ENCODE data around the gene SALL1. TPM values are rescaled to one million over a fixed set of nuclear protein-coding genes. Genes with fewer than 3 reads are reported as not detected.

SALL1 gene
- total and polyA plus RNA-seq, 4 experiments from 2014 or later, result not detected

DNA sequence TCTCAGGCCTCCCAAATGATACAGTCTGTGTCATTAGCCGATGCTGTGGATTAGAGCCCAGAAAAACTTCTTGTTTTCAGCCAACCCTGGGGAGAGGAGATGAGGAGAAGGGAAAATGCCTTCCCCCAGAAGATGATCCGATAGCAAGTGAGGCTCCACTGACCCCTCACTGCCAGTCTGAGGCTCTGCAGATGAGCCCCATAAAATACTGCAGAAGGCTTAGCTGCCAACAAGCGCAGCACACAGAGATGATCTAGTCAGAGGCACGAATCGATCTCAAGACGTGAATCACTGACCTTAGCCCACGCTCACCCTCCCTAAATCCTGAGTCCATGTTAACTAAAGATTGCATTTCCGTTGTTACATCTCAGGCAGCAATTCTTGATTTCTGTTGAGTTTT lies 31.5 kb downstream of the SALL1 start:
- H3K4me3 ChIP-seq (ENCODE audit: low read length in 2 of 2), result no peak overlapping the region
- Mint-ChIP-seq H3K9me3 (peaks cover 0 to 3% (median 0%) of the 10 kb centered on the region in 8 donors), H3K4me1 (no peaks in the 10 kb centered on the region), H3K27me3 (peaks cover 12 to 16% of the 10 kb centered on the region in 2 donors), H3K4me3 (no peak overlapping the region), H3K36me3 (no peaks in the 10 kb centered on the region), H3K27ac (no peak overlapping the region)
- no peak for DNase-seq
- H3K27ac ChIP-seq (ENCODE audit: low read depth, low read length), result no peak overlapping the region
- no peaks in the 10 kb centered on the region for H3K36me3 ChIP-seq (ENCODE audit: insufficient read depth, low read length)
- H3K27me3 ChIP-seq (ENCODE audit: insufficient read depth, low read length), result no peaks in the 10 kb centered on the region
- H3K4me1 ChIP-seq (ENCODE audit: insufficient read depth, low read length), result no peaks in the 10 kb centered on the region
- intact Hi-C loops (cut with micrococcal nuclease), result no loop called here
- H3K9me3 ChIP-seq (ENCODE audit: control insufficient read depth in 1 of 2, low read length in 2 of 2), result no peaks in the 10 kb centered on the region
- ChIA-PET CTCF (ENCODE audit: partially characterized antibody) (no interaction called here), POLR2A (ENCODE audit: partially characterized antibody) (no interaction called here)

DNA sequence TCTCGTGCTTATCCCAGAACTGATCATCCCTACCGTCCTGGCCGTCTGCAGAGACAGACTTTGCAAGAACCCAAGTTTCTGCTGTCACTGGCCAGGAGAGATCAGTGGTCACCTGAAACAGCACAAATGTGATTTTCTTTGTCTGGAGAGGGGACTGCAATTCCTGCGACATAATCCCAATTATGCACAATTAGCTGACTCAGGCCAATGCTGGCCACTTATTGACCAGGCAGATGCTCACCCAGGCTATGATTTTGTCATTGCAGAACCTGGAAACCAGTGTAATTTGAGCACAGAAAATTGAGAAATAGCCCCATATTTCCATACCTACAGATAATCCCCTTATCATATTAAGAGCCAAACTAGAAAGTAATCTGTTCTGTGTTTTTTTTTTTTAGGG lies 34.7 kb downstream of the SALL1 start:
- CTCF ChIA-PET (ENCODE audit: partially characterized antibody), result no interaction called here
- H3K27me3 ChIP-seq (ENCODE audit: insufficient read depth, low read length), result peaks cover 8% of the 10 kb centered on the region

DNA sequence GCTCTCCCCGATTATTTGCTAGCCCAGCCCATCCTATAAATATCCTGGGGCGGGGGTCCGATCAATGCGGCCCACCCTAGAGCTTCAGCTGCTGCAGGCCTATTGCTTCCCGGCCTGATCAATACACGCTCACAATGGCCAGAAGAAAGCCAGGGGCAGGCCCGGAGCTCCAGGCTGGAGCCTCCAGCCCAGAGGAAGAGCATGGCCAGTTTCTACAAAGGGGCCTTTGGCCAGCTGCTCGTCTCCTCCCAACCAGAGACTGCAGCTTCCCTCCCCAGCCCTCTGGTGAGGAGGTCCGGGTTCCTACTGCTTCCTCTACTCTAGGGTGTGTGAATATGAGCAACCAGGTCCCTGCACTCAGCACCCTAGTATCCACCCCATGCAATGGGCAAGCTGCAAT lies 36.7 kb downstream of the SALL1 start:
- no peak overlapping the region for H3K4me3 Mint-ChIP-seq

More for the DNA sequence above, 34.7 kb downstream of the SALL1 start:
- Mint-ChIP-seq H3K27ac (no peak overlapping the region), H3K4me3 (no peak overlapping the region), H3K27me3 (peaks cover 29 to 31% of the 10 kb centered on the region in 2 donors), H3K9me3 (peaks cover 0 to 4% (median 0%) of the 10 kb centered on the region in 8 donors), H3K36me3 (no peaks in the 10 kb centered on the region), H3K4me1 (no peaks in the 10 kb centered on the region)
- POLR2A ChIA-PET (ENCODE audit: partially characterized antibody), result no interaction called here
- intact Hi-C loops (cut with micrococcal nuclease), result no loop called here
- Histone ChIP-seq H3K4me1 (ENCODE audit: insufficient read depth, low read length) (no peaks in the 10 kb centered on the region), H3K9me3 (ENCODE audit: control insufficient read depth in 1 of 2, low read length in 2 of 2) (no peaks in the 10 kb centered on the region), H3K27ac (ENCODE audit: low read depth, low read length) (no peak overlapping the region), H3K4me3 (ENCODE audit: low read length in 2 of 2) (no peak overlapping the region), H3K36me3 (ENCODE audit: insufficient read depth, low read length) (no peaks in the 10 kb centered on the region)
- no peak for DNase-seq

DNA sequence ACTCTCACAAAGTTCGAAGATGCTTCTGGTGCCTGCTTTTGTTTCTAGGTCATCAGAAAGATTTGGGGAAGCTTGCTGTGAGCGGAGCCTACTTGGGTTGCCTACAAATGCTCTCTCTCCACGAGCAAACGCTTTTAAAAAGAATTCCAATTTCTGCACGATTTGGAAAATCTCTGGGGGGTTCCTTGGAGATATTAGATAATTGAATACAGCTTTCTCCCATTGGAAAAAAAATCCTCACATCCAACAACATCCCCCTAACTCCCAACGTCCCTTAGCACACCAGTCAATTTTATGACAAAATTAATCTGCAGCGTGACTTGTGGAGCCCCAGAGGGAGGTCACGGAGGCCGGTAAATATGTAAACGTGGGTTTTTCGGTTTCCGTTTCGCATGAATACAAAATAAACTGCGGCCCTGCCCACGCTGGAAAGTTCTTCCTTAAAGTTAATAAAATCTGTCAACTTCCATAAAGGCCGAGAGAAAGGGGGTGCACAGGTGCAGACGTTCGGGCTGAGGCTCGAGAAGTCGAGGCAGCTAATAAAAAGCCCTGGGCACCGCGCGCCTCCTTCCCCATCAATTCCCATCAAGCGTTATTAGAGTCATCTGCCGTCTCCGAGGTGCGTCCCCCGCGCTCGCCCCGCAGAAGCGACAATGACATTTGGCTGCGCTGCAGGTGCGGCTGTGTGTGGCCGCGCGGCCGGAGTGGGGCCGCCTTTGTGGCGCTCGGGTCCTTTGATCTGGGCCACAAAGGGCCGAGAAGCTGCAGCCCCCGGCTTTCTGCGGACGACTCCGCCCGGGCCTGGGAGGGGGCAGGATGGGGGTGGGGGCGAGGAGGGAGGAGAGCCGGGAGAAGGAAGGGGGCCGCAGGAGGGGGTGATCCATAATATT lies 37.6 kb downstream of the SALL1 start:
- Mint-ChIP-seq H3K4me3 (no peak overlapping the region), H3K27me3 (peaks cover 28 to 31% of the 10 kb centered on the region in 2 donors), H3K9me3 (peaks cover 0 to 4% (median 0%) of the 10 kb centered on the region in 8 donors), H3K27ac (no peak overlapping the region), H3K36me3 (no peaks in the 10 kb centered on the region), H3K4me1 (no peaks in the 10 kb centered on the region)
- H3K27me3 ChIP-seq (ENCODE audit: insufficient read depth, low read length), result peaks cover 8% of the 10 kb centered on the region
- no peak overlapping the region for H3K4me3 ChIP-seq (ENCODE audit: low read length in 2 of 2)
- intact Hi-C loops (cut with micrococcal nuclease), result no loop called here
- POLR2A ChIA-PET (ENCODE audit: partially characterized antibody), result no interaction called here
- no peak overlapping the region for H3K27ac ChIP-seq (ENCODE audit: low read depth, low read length)
- no peaks in the 10 kb centered on the region for H3K9me3 ChIP-seq (ENCODE audit: control insufficient read depth in 1 of 2, low read length in 2 of 2)
- DNase-seq, result no peak
- H3K4me1 ChIP-seq (ENCODE audit: insufficient read depth, low read length), result no peaks in the 10 kb centered on the region
- CTCF ChIA-PET (ENCODE audit: partially characterized antibody), result no interaction called here
- no peaks in the 10 kb centered on the region for H3K36me3 ChIP-seq (ENCODE audit: insufficient read depth, low read length)

More for the DNA sequence above, 36.7 kb downstream of the SALL1 start:
- no peak overlapping the region for H3K27ac Mint-ChIP-seq
- Histone ChIP-seq H3K4me1 (ENCODE audit: insufficient read depth, low read length) (no peaks in the 10 kb centered on the region), H3K9me3 (ENCODE audit: control insufficient read depth in 1 of 2, low read length in 2 of 2) (no peaks in the 10 kb centered on the region), H3K4me3 (ENCODE audit: low read length in 2 of 2) (no peak overlapping the region), H3K36me3 (ENCODE audit: insufficient read depth, low read length) (no peaks in the 10 kb centered on the region), H3K27me3 (ENCODE audit: insufficient read depth, low read length) (peaks cover 8% of the 10 kb centered on the region), H3K27ac (ENCODE audit: low read depth, low read length) (no peak overlapping the region)
- intact Hi-C loops (cut with micrococcal nuclease), result no loop called here
- ChIA-PET POLR2A (ENCODE audit: partially characterized antibody) (no interaction called here), CTCF (ENCODE audit: partially characterized antibody) (no interaction called here)
- peaks cover 0 to 4% (median 0%) of the 10 kb centered on the region in 8 donors for H3K9me3 Mint-ChIP-seq
- peaks cover 23 to 31% of the 10 kb centered on the region in 2 donors for H3K27me3 Mint-ChIP-seq
- no peak for DNase-seq
- no peaks in the 10 kb centered on the region for H3K36me3 Mint-ChIP-seq
- H3K4me1 Mint-ChIP-seq, result no peaks in the 10 kb centered on the region

DNA sequence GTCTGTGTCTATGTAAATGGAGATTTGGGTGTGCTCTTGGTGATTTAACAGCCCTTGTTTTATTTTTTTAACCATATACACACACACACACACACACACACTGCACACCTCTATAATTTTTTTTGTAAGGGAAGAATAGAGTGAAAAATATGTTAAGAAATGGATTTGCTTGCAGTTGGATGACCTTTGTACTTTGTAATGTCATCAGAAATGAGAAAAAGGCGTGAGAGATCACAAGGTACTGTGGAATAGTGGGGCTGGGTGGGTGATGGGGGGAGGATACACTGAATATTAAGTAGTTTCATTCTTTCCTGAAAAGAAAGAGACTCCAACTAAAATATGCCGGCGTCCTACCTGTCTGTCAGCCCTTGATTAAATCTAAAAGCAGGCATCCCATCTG lies 38.7 kb downstream of the SALL1 start:
- POLR2A ChIA-PET (ENCODE audit: partially characterized antibody), result no interaction called here
- Mint-ChIP-seq H3K4me1 (no peaks in the 10 kb centered on the region), H3K27me3 (peaks cover 26 to 33% of the 10 kb centered on the region in 2 donors), H3K9me3 (peaks cover 0 to 4% (median 0%) of the 10 kb centered on the region in 8 donors), H3K27ac (no peak overlapping the region), H3K36me3 (no peaks in the 10 kb centered on the region), H3K4me3 (no peak overlapping the region)
- Histone ChIP-seq H3K27me3 (ENCODE audit: insufficient read depth, low read length) (peaks cover 8% of the 10 kb centered on the region), H3K4me3 (ENCODE audit: low read length in 2 of 2) (no peak overlapping the region), H3K9me3 (ENCODE audit: control insufficient read depth in 1 of 2, low read length in 2 of 2) (no peaks in the 10 kb centered on the region), H3K36me3 (ENCODE audit: insufficient read depth, low read length) (no peaks in the 10 kb centered on the region), H3K4me1 (ENCODE audit: insufficient read depth, low read length) (no peaks in the 10 kb centered on the region), H3K27ac (ENCODE audit: low read depth, low read length) (no peak overlapping the region)
- intact Hi-C loops (cut with micrococcal nuclease), result no loop called here
- DNase-seq, result no peak
- CTCF ChIA-PET (ENCODE audit: partially characterized antibody), result no interaction called here

DNA sequence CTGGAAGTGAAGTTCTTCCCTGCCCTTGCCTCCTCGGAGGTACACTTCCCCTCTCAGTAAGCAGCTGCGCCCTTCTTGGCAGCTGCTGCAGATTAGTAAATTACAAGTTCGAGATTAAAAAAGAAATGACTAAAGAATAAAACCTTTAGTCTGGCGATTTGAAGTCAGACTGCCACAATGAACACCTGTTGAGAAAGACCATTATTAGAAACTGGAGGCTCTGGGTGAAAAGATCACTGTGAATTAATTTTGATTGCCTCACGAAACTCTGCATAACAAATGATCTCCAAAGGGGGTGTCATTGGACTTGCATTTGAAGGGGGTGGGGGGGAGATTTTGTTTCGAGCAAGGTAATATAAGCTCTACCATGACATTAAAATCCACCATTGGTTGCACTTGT lies 39.3 kb downstream of the SALL1 start:
- H3K27me3 Mint-ChIP-seq, result peaks cover 26 to 34% of the 10 kb centered on the region in 2 donors
- intact Hi-C loops (cut with micrococcal nuclease), result no loop called here
- CTCF ChIA-PET (ENCODE audit: partially characterized antibody), result no interaction called here
- Histone ChIP-seq H3K36me3 (ENCODE audit: insufficient read depth, low read length) (no peaks in the 10 kb centered on the region), H3K9me3 (ENCODE audit: control insufficient read depth in 1 of 2, low read length in 2 of 2) (no peaks in the 10 kb centered on the region), H3K27ac (ENCODE audit: low read depth, low read length) (no peak overlapping the region), H3K27me3 (ENCODE audit: insufficient read depth, low read length) (peaks cover 8% of the 10 kb centered on the region), H3K4me3 (ENCODE audit: low read length in 2 of 2) (no peak overlapping the region), H3K4me1 (ENCODE audit: insufficient read depth, low read length) (no peaks in the 10 kb centered on the region)
- no peak overlapping the region for H3K4me3 Mint-ChIP-seq
- H3K4me1 Mint-ChIP-seq, result no peaks in the 10 kb centered on the region
- no peak overlapping the region for H3K27ac Mint-ChIP-seq
- POLR2A ChIA-PET (ENCODE audit: partially characterized antibody), result no interaction called here
- H3K36me3 Mint-ChIP-seq, result no peaks in the 10 kb centered on the region
- H3K9me3 Mint-ChIP-seq, result peaks cover 0 to 4% (median 0%) of the 10 kb centered on the region in 8 donors
- no peak for DNase-seq

DNA sequence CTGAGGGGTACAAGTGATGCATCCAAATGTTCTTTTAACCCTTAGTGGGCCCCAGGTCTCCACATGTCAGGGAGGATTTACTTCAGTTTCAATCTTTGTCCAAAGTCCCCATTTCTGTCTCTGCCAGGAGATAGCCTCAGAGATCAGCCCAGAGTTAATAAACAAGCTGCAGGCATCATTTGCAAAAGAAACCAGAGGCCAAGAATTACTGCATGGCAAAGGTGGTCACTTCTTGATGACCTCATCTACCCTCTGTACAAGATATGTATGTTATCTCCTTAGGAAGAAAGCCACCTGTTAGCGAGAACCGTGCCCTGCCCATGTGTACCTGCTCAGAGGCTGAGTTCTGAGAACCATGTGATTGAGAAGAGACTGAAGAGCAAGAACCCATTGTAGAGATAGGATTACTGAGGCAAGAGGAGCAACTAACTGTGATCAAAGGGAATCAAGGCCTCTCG lies 40.3 kb downstream of the SALL1 start:
- Mint-ChIP-seq H3K27ac (no peak overlapping the region), H3K9me3 (peaks cover 0 to 5% (median 3%) of the 10 kb centered on the region in 8 donors), H3K36me3 (no peaks in the 10 kb centered on the region), H3K27me3 (peaks cover 26 to 34% of the 10 kb centered on the region in 2 donors), H3K4me3 (no peak overlapping the region), H3K4me1 (no peaks in the 10 kb centered on the region)
- Histone ChIP-seq H3K36me3 (ENCODE audit: insufficient read depth, low read length) (no peaks in the 10 kb centered on the region), H3K27me3 (ENCODE audit: insufficient read depth, low read length) (peaks cover 8% of the 10 kb centered on the region), H3K4me1 (ENCODE audit: insufficient read depth, low read length) (no peaks in the 10 kb centered on the region), H3K4me3 (ENCODE audit: low read length in 2 of 2) (no peak overlapping the region), H3K27ac (ENCODE audit: low read depth, low read length) (no peak overlapping the region), H3K9me3 (ENCODE audit: control insufficient read depth in 1 of 2, low read length in 2 of 2) (no peaks in the 10 kb centered on the region)
- POLR2A ChIA-PET (ENCODE audit: partially characterized antibody), result no interaction called here
- CTCF ChIA-PET (ENCODE audit: partially characterized antibody), result no interaction called here
- intact Hi-C loops (cut with micrococcal nuclease), result no loop called here
- DNase-seq, result no peak
